HepG2 (cell line): Measurements from ENCODE around the gene MICB. TPM values are rescaled to one million over a fixed set of nuclear protein-coding genes. Genes with fewer than 3 reads are reported as not detected.
A peak's percentile ranks its signal among the peaks of the same experiment; 100 is the strongest.

Source experiments
- ATAC-seq: fragments of 200-7000 bp; cut with Tn5 transposase; 3 replicates; pipeline ENCODE4 v1.9.1; 2020; ENCODE audit warnings: mild to moderate bottlenecking, moderate library complexity
- BruUV-seq: library from RNA; stranded (reverse); fragments of 400-500 nt; replicated peaks from 2 replicates; lab custom pipeline; 2021; lab: Mats Ljungman, UMichigan
- CTCF ChIA-PET: fragments of 300-600 bp; formaldehyde crosslinking; extraction: SDS; loops from one replicate; lab custom pipeline; 2021; ENCODE audit warnings: low total read pairs, inconsistent platforms, low intra/inter-chr PET ratio; lab: Yijun Ruan, JAX
- POLR2A ChIA-PET: fragments of 350-600 bp; sonication (Branson Sonifier 250); formaldehyde crosslinking; loops from one replicate; lab custom pipeline; 2020; ENCODE audit warnings: antibody characterized with exemption, inconsistent platforms; lab: Yijun Ruan, JAX
- DNase-seq: peaks from one replicate; pipeline ENCODE4 v3.0.0-alpha.2; 2015; ENCODE audit warnings: low spot score
- FAIRE-seq: peaks from 3 replicates; lab custom pipeline; 2011; peaks lifted over from hg19 to GRCh38; lab: Jason Lieb, UNC
- H2AFZ ChIP-seq: one replicate; pipeline ENCODE4 v1.6.1; 2011; ENCODE audit warnings: low read length, inconsistent platforms
- H3K27ac ChIP-seq: fragments of 300-600 bp; 3 replicates; pipeline ENCODE4 v1.8.0; 2011; ENCODE audit warnings: mixed run types, mild to moderate bottlenecking, mixed read lengths, low read length, inconsistent platforms; ENCODE audit not compliant: insufficient read depth; ENCODE audit errors: extremely low read length
- H3K27me3 ChIP-seq, 2 experiments: fragments of 200-600 bp in 1 of 2; 2 replicates in 1 of 2; 3 replicates in 1 of 2; pipeline versions ENCODE4 v1.6.0 to v1.8.0; 2011; ENCODE audit warnings: low read length in 2 of 2, mild to moderate bottlenecking in 2 of 2, moderate library complexity in 2 of 2, inconsistent platforms in 1 of 2; ENCODE audit not compliant: insufficient read depth in 2 of 2, control insufficient read depth in 1 of 2
- H3K36me3 ChIP-seq, 2 experiments: fragments of 200-600 bp in 1 of 2; replicated peaks in 1 of 2; 2 replicates in 1 of 2; 3 replicates in 1 of 2; pipeline versions ENCODE4 v1.5.1 to v1.8.0; 2011; ENCODE audit warnings: low read length in 2 of 2, inconsistent platforms in 1 of 2; ENCODE audit not compliant: insufficient read depth in 2 of 2, control insufficient read depth in 1 of 2
- H3K4me1 ChIP-seq: 2 replicates; pipeline ENCODE4 v1.5.1; 2012; ENCODE audit warnings: low read length, inconsistent platforms; ENCODE audit not compliant: insufficient read depth
- H3K4me2 ChIP-seq: 2 replicates; pipeline ENCODE4 v1.6.0; 2011; ENCODE audit warnings: low read depth, low read length, inconsistent platforms
- H3K4me3 ChIP-seq, 3 experiments: fragments of 200-600 bp in 1 of 3; sonication (generic), shearing (Covaris generic) in 1 of 3; replicated peaks in 1 of 3; 2 replicates each; pipeline ENCODE4 v1.5.1; 2011 to 2016; ENCODE audit warnings: low read length in 3 of 3, inconsistent platforms in 2 of 3, low read depth in 2 of 3, mild to moderate bottlenecking in 2 of 3, control low read depth in 1 of 3, mixed read lengths in 1 of 3; ENCODE audit not compliant: insufficient read depth in 1 of 3
- H3K79me2 ChIP-seq: one replicate; pipeline ENCODE4 v1.6.1; 2011; ENCODE audit warnings: low read length, inconsistent platforms; ENCODE audit not compliant: insufficient read depth
- H3K9ac ChIP-seq: 2 replicates; pipeline ENCODE4 v1.6.0; 2011; ENCODE audit warnings: mild to moderate bottlenecking, low read depth, low read length, inconsistent platforms; ENCODE audit not compliant: insufficient read depth
- H3K9me3 ChIP-seq: 2 replicates; pipeline ENCODE4 v1.5.1; 2012; ENCODE audit warnings: mild to moderate bottlenecking, low read length
- H4K20me1 ChIP-seq: 2 replicates; pipeline ENCODE4 v1.6.0; 2011; ENCODE audit warnings: inconsistent platforms, mild to moderate bottlenecking, low read length, moderate library complexity; ENCODE audit not compliant: insufficient read depth
- ATAD3A ChIP-seq: sonication (generic); formaldehyde crosslinking; IDR thresholded peaks from 2 replicates; pipeline ENCODE4 v1.4.0; 2020; ENCODE audit warnings: missing genetic modification reagents
- BCL6 ChIP-seq: IDR thresholded peaks from 2 replicates; pipeline ENCODE4 v1.6.1; 2016; ENCODE audit warnings: missing genetic modification reagents, missing compliant biosample characterization
- CBX2 ChIP-seq, 2 experiments: fragments of 200-600 bp in 1 of 2; sonication (generic); formaldehyde crosslinking in 1 of 2; IDR thresholded peaks; 2 replicates each; pipeline versions ENCODE4 v1.7.0 to v1.8.1; 2018 to 2022; ENCODE audit warnings: low read depth in 2 of 2, low read length in 1 of 2, mild to moderate bottlenecking in 1 of 2, missing genetic modification reagents in 1 of 2
- CBX5 ChIP-seq: sonication (generic); formaldehyde crosslinking; IDR thresholded peaks from 2 replicates; pipeline ENCODE4 v1.4.0; 2020; ENCODE audit warnings: missing genetic modification reagents, borderline replicate concordance
- DPF2 ChIP-seq: sonication (generic); formaldehyde crosslinking; IDR thresholded peaks from 2 replicates; pipeline ENCODE4 v1.4.0; 2020; ENCODE audit warnings: mild to moderate bottlenecking, low read depth, missing genetic modification reagents, borderline replicate concordance
- GATAD1 ChIP-seq: IDR thresholded peaks from 2 replicates; pipeline ENCODE4 v1.6.1; 2016; ENCODE audit warnings: missing genetic modification reagents, missing compliant biosample characterization
- HNF4G ChIP-seq, 2 experiments: sonication (generic) in 1 of 2; formaldehyde crosslinking in 1 of 2; IDR thresholded peaks; 2 replicates each; pipeline versions ENCODE4 v1.4.0 to v1.6.1; 2011 to 2020; ENCODE audit warnings: borderline replicate concordance in 2 of 2, low read depth in 2 of 2, mild to moderate bottlenecking in 2 of 2, low read length in 1 of 2, missing genetic modification reagents in 1 of 2, moderate library complexity in 1 of 2
- IKZF4 ChIP-seq: sonication (generic); formaldehyde crosslinking; IDR thresholded peaks from 2 replicates; pipeline ENCODE4 v1.5.1; 2020; ENCODE audit warnings: borderline replicate concordance, mild to moderate bottlenecking, low read depth, missing genetic modification reagents; ENCODE audit errors: not compliant biosample characterization
- NFKB2 ChIP-seq: sonication (generic); formaldehyde crosslinking; IDR thresholded peaks from 2 replicates; pipeline ENCODE4 v1.4.0; 2020; ENCODE audit warnings: missing genetic modification reagents, borderline replicate concordance
- NR2F1 ChIP-seq, 2 experiments: fragments of 450-650 bp in 1 of 2; formaldehyde crosslinking in 1 of 2; IDR thresholded peaks; 2 replicates each; pipeline versions ENCODE4 v1.5.0 to v1.6.1; 2016 to 2020; ENCODE audit warnings: mild to moderate bottlenecking in 1 of 2, missing compliant biosample characterization in 1 of 2, missing genetic modification reagents in 1 of 2, moderate library complexity in 1 of 2
- NR2F6 ChIP-seq, 2 experiments: IDR thresholded peaks; 2 replicates each; pipeline ENCODE4 v1.6.1; 2016; ENCODE audit warnings: antibody characterized with exemption in 1 of 2, mild to moderate bottlenecking in 1 of 2
- PRMT3 ChIP-seq: sonication (generic); formaldehyde crosslinking; IDR thresholded peaks from 2 replicates; pipeline ENCODE4 v1.8.1; 2022; ENCODE audit warnings: low read depth, mild to moderate bottlenecking, moderate library complexity, missing genetic modification reagents, borderline replicate concordance
- SALL1 ChIP-seq: sonication (generic); formaldehyde crosslinking; IDR thresholded peaks from 2 replicates; pipeline ENCODE4 v1.8.0; 2022; ENCODE audit warnings: mild to moderate bottlenecking, missing genetic modification reagents
- SNAPC2 ChIP-seq: sonication (generic); formaldehyde crosslinking; IDR thresholded peaks from 2 replicates; pipeline ENCODE4 v1.8.1; 2022; ENCODE audit warnings: mild to moderate bottlenecking, missing genetic modification reagents
- SOX13 ChIP-seq, 3 experiments: fragments of 450-650 bp in 1 of 3; sonication (generic) in 1 of 3; formaldehyde crosslinking in 1 of 3; IDR thresholded peaks in 2 of 3; conservative IDR thresholded peaks in 1 of 3; 2 replicates each; pipeline versions ENCODE4 v1.5.0 to v1.6.1; 2016 to 2020; ENCODE audit warnings: antibody characterized with exemption in 1 of 3, mild to moderate bottlenecking in 1 of 3, missing compliant biosample characterization in 1 of 3, missing genetic modification reagents in 1 of 3, moderate library complexity in 1 of 3
- YY1 ChIP-seq: IDR thresholded peaks from 2 replicates; pipeline ENCODE4 v1.6.1; 2011; ENCODE audit warnings: low read length, low read depth, moderate library complexity, mild to moderate bottlenecking; ENCODE audit not compliant: insufficient read depth, insufficient replicate concordance
- WGBS: methylation state at CpG from one replicate; pipeline ENCODE4 v1.1.6; 2017; ENCODE audit warnings: low lambda C conversion rate; 5-methylcytosine and 5-hydroxymethylcytosine counted together
- in situ Hi-C: cut with HindIII; loops from 2 replicates; pipeline ENCODE4 v1.10.0; 2017; ENCODE audit warnings: low pct_unique_long_range_greater_than_20kb; ENCODE audit not compliant: extremely low pct_ligation_motif_present
- intact Hi-C: fragments of 100-400 bp; cut with micrococcal nuclease; formaldehyde crosslinking; loops from one replicate; pipeline ENCODE4 v1.10.0; 2022; ENCODE audit not compliant: unreplicated experiment
- polyA plus RNA-seq, 8 experiments: library from polyadenylated mRNA; depleted of rRNA in 3 of 8; stranded (reverse) in 7 of 8; unstranded in 1 of 8; fragments of >200 nt; fragmentation: Illumina TruSeq in 4 of 8; extraction: Trizol in 4 of 8; gene quantifications; 2 replicates each; pipeline versions ENCODE4 v1.2.1 to v1.2.3, GENCODE V29; 2011 to 2016; ENCODE audit warnings: low read depth in 4 of 8, missing spikeins in 1 of 8, mixed read lengths in 1 of 8; ENCODE audit not compliant: insufficient read depth in 1 of 8
- total RNA-seq, 5 experiments: library from RNA; depleted of rRNA; stranded (reverse); fragments of >200 nt; fragmentation: Illumina TruSeq; extraction: Trizol; gene quantifications; 2 replicates each; pipeline ENCODE4 v1.2.3, GENCODE V29; 2016; ENCODE audit warnings: low read depth in 1 of 5
- TF ChIP-seq, protein P1 (sequence below): IDR thresholded peaks from 2 replicates; pipeline ENCODE4 v1.6.1; 2016; ENCODE audit warnings: mild to moderate bottlenecking
- TF ChIP-seq, protein P2 (sequence below): IDR thresholded peaks from 2 replicates; pipeline ENCODE4 v1.6.1; 2012; ENCODE audit warnings: low read depth, low read length, improper control_type of control experiment

Gene MICB
- total and polyA plus RNA-seq, 2 of the 13 experiments (the other 11 are each of a cell fraction or from before 2014, with no cell fraction given) = 12.5 to 12.8 TPM

DNA sequence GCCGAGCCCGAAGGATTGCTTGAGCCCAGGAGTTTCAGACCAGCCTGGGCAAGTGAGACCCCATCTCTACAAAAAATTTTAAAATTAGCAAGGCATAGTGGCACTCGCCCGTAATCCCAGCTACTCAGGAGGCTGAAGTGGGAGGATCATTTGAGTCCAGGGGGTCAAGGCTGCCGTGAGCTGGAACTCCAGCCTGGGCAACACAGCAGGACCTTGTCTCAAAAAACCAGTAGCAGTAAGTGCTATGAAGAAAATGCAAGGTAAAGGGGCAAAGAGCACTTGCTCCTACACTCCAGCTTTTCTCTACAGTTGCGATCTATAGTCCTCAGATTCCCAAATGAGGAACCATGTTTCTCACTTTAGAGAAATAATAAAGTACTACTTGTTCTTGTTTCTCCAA lies 45.7 kb downstream of the MICB start:
- intact Hi-C loops (loop anchor here (10.0 kb wide), 1 partner anchor 111 kb away; the partner anchor contains the start of genes APOM and BAG6), in situ Hi-C loops (no loop called here)
- CTCF ChIA-PET = no interaction called here
- H3K9me3 ChIP-seq = no peaks in the 10 kb centered on the region
- no peak for ATAC-seq
- H3K9ac ChIP-seq = peak overlapping the region; percentile 96; the same call in 1 of the 2 replicates
- WGBS = 49% methylated on average over 6 of the region's 6 CpGs
- H3K27ac ChIP-seq = peak overlapping the region; percentile 95
- POLR2A ChIA-PET = interaction anchor here (0.8 to 6.9 kb wide), 9 partner anchors 15 to 402 kb away, joined by 3 to 123 read pairs (median 6); partner anchors contain the start of genes APOM, BAG6, C6orf47 and CFB
- BruUV-seq = no TSS peak
- H3K4me3 ChIP-seq = peak overlapping the region in 1 of 3 experiments; percentile 99; a peak in 2 of 6 replicates
- DNase-seq = no peak
- H3K79me2 ChIP-seq = peaks cover 48% of the 10 kb centered on the region
- H3K36me3 ChIP-seq = peaks cover 6 to 20% of the 10 kb centered on the region in 2 experiments
- no peak overlapping the region for H2AFZ ChIP-seq
- FAIRE-seq = peak; percentile 4
- H4K20me1 ChIP-seq = peaks cover 25% of the 10 kb centered on the region
- H3K27me3 ChIP-seq = no peaks in the 10 kb centered on the region; a peak in 2 of 5 replicates
- peak overlapping the region; percentile 99 for H3K4me2 ChIP-seq
- peaks cover 59% of the 10 kb centered on the region for H3K4me1 ChIP-seq
- TF ChIP-seq HNF4G (IDR thresholded peaks at IDR 0.05; ENCODE audit: borderline replicate concordance, low read depth, low read length) = peak; percentile 52; the same call in 1 of the 2 replicates
- TF ChIP-seq HNF4G (CRISPR knock-in tag; IDR thresholded peaks at IDR 0.05; ENCODE audit: borderline replicate concordance, low read depth) = no peak
- TF ChIP-seq GATAD1 (CRISPR knock-in tag) = no peak
- TF ChIP-seq, protein P1, sequence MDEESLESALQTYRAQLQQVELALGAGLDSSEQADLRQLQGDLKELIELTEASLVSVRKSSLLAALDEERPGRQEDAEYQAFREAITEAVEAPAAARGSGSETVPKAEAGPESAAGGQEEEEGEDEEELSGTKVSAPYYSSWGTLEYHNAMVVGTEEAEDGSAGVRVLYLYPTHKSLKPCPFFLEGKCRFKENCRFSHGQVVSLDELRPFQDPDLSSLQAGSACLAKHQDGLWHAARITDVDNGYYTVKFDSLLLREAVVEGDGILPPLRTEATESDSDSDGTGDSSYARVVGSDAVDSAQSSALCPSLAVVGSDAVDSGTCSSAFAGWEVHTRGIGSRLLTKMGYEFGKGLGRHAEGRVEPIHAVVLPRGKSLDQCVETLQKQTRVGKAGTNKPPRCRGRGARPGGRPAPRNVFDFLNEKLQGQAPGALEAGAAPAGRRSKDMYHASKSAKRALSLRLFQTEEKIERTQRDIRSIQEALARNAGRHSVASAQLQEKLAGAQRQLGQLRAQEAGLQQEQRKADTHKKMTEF (CRISPR knock-in tag) = no peak
- 0 out of 4 replicates have a peak, but pooled peaks of 1 of the 2 experiments have one; percentile 24 for TF ChIP-seq NR2F1 (CRISPR knock-in tag; IDR thresholded peaks at IDR 0.05)
- TF ChIP-seq ATAD3A = no peak
- no peak for TF ChIP-seq PRMT3 (CRISPR knock-in tag)
- no peak for TF ChIP-seq SOX13 (IDR thresholded peaks at IDR 0.05)
- 0 out of 4 replicates have a peak, but pooled peaks of 1 of the 2 experiments have one; percentile 4 for TF ChIP-seq SOX13 (CRISPR knock-in tag; conservative IDR thresholded peaks at IDR 0.05 in 1 of 2, IDR thresholded peaks at IDR 0.05 in 1 of 2)
- TF ChIP-seq CBX2 (IDR thresholded peaks at IDR 0.05; ENCODE audit: low read depth, low read length) = no peak
- no peak for TF ChIP-seq CBX2 (CRISPR knock-in tag; IDR thresholded peaks at IDR 0.05; ENCODE audit: low read depth)
- TF ChIP-seq NR2F6 (IDR thresholded peaks at IDR 0.05) = no peak
- TF ChIP-seq NR2F6 (CRISPR knock-in tag; IDR thresholded peaks at IDR 0.05) = peak; percentile 30; the same call in 1 of the 2 replicates
- no peak for TF ChIP-seq YY1
- no peak for TF ChIP-seq DPF2 (CRISPR knock-in tag)
- TF ChIP-seq, protein P2, sequence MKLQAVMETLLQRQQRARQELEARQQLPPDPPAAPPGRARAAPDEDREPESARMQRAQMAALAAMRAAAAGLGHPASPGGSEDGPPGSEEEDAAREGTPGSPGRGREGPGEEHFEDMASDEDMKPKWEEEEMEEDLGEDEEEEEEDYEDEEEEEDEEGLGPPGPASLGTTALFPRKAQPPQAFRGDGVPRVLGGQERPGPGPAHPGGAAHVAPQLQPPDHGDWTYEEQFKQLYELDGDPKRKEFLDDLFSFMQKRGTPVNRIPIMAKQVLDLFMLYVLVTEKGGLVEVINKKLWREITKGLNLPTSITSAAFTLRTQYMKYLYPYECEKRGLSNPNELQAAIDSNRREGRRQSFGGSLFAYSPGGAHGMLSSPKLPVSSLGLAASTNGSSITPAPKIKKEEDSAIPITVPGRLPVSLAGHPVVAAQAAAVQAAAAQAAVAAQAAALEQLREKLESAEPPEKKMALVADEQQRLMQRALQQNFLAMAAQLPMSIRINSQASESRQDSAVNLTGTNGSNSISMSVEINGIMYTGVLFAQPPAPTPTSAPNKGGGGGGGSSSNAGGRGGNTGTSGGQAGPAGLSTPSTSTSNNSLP = no peak
- TF ChIP-seq IKZF4 (CRISPR knock-in tag) = no peak
- peak; percentile 49 for TF ChIP-seq SALL1 (CRISPR knock-in tag)
- TF ChIP-seq BCL6 = no peak
- no peak for TF ChIP-seq SNAPC2 (CRISPR knock-in tag)
- TF ChIP-seq CBX5 (CRISPR knock-in tag) = no peak
- TF ChIP-seq NFKB2 (CRISPR knock-in tag) = no peak
